ENCODE measurements around the gene MYO1H. TPM values are rescaled to one million over a fixed set of nuclear protein-coding genes. Genes with fewer than 3 reads are reported as not detected.

MYO1H gene
- total and polyA plus RNA-seq, 2 of the 13 experiments (the other 11 are each of a cell fraction or from before 2014, with no cell fraction given): not detected

DNA sequence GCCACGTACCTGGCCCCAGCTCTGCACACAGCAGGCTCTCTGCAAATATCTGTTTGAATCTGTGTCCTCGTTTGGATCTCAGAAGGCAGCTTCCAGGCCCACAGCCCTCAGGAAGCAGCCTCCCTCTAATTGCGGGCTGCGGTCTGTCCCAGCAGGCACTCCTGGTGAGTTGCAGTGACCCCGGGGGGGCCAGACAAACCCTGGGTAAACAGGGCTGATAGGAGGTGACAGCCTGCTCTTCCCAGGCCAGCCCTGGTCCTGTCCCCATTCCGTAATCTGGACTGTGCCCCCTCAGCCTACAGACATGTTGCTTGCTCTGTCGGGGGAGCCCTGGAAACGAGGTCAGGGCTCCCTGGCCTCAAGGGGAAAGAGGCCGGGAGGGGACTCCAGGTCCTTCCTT is 40.6 kb upstream of the MYO1H start (continued):
- TF ChIP-seq SP1 (IDR thresholded peaks at IDR 0.05) (no peak), SP1 (CRISPR knock-in tag; IDR thresholded peaks at IDR 0.05) (no peak), SAP130 (CRISPR knock-in tag; IDR thresholded peaks at IDR 0.05; ENCODE audit: low read depth) (peak; percentile 52), POLR2G (IDR thresholded peaks at IDR 0.05; ENCODE audit: low read depth, low read length) (no peak), SSRP1 (CRISPR knock-in tag; IDR thresholded peaks at IDR 0.05) (no peak), ZNF556 (CRISPR knock-in tag; IDR thresholded peaks at IDR 0.05; ENCODE audit: borderline replicate concordance) (no peak), ZNF207 (IDR thresholded peaks at IDR 0.05; ENCODE audit: borderline replicate concordance) (no peak), NCOA2 (CRISPR knock-in tag; IDR thresholded peaks at IDR 0.05) (0 out of 2 replicates have a peak, but pooled peaks have one; percentile 30), ZNF225 (CRISPR knock-in tag; IDR thresholded peaks at IDR 0.05) (no peak), MIER2 (CRISPR knock-in tag; IDR thresholded peaks at IDR 0.05) (no peak), CREB1 (IDR thresholded peaks at IDR 0.05) (no peak), CREB1 (CRISPR knock-in tag; IDR thresholded peaks at IDR 0.05) (no peak), ZNF33B (CRISPR knock-in tag; IDR thresholded peaks at IDR 0.05) (no peak), ZNF253 (CRISPR knock-in tag; IDR thresholded peaks at IDR 0.05; ENCODE audit: borderline replicate concordance) (no peak), ZFAT (CRISPR knock-in tag; conservative IDR thresholded peaks at IDR 0.05) (no peak), ZNF484 (CRISPR knock-in tag; IDR thresholded peaks at IDR 0.05; ENCODE audit: borderline replicate concordance, low read depth) (no peak), HNRNPL (IDR thresholded peaks at IDR 0.05; ENCODE audit: low read depth, low read length) (no peak), ZNF546 (CRISPR knock-in tag; conservative IDR thresholded peaks at IDR 0.05) (no peak), GFI1 (CRISPR knock-in tag; IDR thresholded peaks at IDR 0.05; ENCODE audit: borderline replicate concordance) (no peak), ERF (CRISPR knock-in tag; IDR thresholded peaks at IDR 0.05) (0 out of 2 replicates have a peak, but pooled peaks have one; percentile 42), ZNF569 (CRISPR knock-in tag; IDR thresholded peaks at IDR 0.05; ENCODE audit: borderline replicate concordance) (no peak), RXRA (CRISPR knock-in tag; IDR thresholded peaks at IDR 0.05) (peak; percentile 81), ZNF260 (CRISPR knock-in tag; IDR thresholded peaks at IDR 0.05; ENCODE audit: borderline replicate concordance, low read depth) (no peak), KDM2A (CRISPR knock-in tag; IDR thresholded peaks at IDR 0.05; ENCODE audit: borderline replicate concordance, low read depth) (peak; percentile 46; the same call in 1 of the 2 replicates), ZNF776 (CRISPR knock-in tag; IDR thresholded peaks at IDR 0.05) (no peak), NBN (conservative IDR thresholded peaks at IDR 0.05) (no peak), ZNF263 (CRISPR knock-in tag; IDR thresholded peaks at IDR 0.05) (no peak), AFF4 (CRISPR knock-in tag; IDR thresholded peaks at IDR 0.05) (no peak), LCORL (IDR thresholded peaks at IDR 0.05) (no peak), LCORL (CRISPR knock-in tag; IDR thresholded peaks at IDR 0.05) (peak; percentile 96), ZSCAN25 (CRISPR knock-in tag; IDR thresholded peaks at IDR 0.05) (no peak), ZNF343 (CRISPR knock-in tag; IDR thresholded peaks at IDR 0.05) (no peak)

Data from HepG2 (cell line).